ENCODE data around the gene IGFBPL1. TPM values are rescaled to one million over a fixed set of nuclear protein-coding genes. Genes with fewer than 3 reads are reported as not detected.

IGFBPL1 gene
- total RNA-seq, 1 experiment from 2014 or later, result 37.9 TPM

GRCh38 chr9:38424918-38425317, 664 bp upstream of the IGFBPL1 start:
- no peak overlapping the region for H2AFZ ChIP-seq (ENCODE audit: low read length)
- no peak overlapping the region for H3K14ac ChIP-seq (ENCODE audit: insufficient read depth, low read length)
- H4K91ac ChIP-seq (ENCODE audit: insufficient read length, low read depth, low read length), result no peak overlapping the region
- no CpG with 5 or more reads among the region's 4 CpGs for WGBS (ENCODE audit: extremely low coverage, insufficient read length, low lambda C conversion rate)
- H3K27me3 Mint-ChIP-seq (ENCODE audit: low read depth), result peaks cover 56% of the 10 kb centered on the region
- no peaks in the 10 kb centered on the region; the same call in 1 of the 2 replicates for H3K4me1 ChIP-seq (ENCODE audit: insufficient read depth, low read length)
- peak overlapping the region; percentile 54 to 61 for H3K4me3 Mint-ChIP-seq
- no peak overlapping the region for H3K9ac ChIP-seq (ENCODE audit: extremely low read depth, insufficient read length, low read length)
- no peak for TF ChIP-seq CTCF (conservative IDR thresholded peaks at IDR 0.05)
- H3K27ac ChIP-seq (ENCODE audit: insufficient read length, low read depth, low read length), result no peak overlapping the region
- no peak overlapping the region for H2BK12ac ChIP-seq (ENCODE audit: insufficient read length, low read depth, low read length)
- DNase-seq, result no peak
- H2BK15ac ChIP-seq (ENCODE audit: low read depth, low read length), result no peak overlapping the region
- no peak overlapping the region for H4K8ac ChIP-seq (replicated peaks; ENCODE audit: insufficient read length, low read depth, low read length)
- H3K4ac ChIP-seq (ENCODE audit: low read depth, low read length), result no peak overlapping the region
- no peaks in the 10 kb centered on the region for H4K20me1 ChIP-seq (ENCODE audit: control insufficient read depth, insufficient read depth, insufficient read length)
- H2BK5ac ChIP-seq (ENCODE audit: insufficient read length, low read length), result no peak overlapping the region
- no peak overlapping the region for H3K18ac ChIP-seq (ENCODE audit: insufficient read length, low read depth, low read length)
- peaks cover 10% of the 10 kb centered on the region for H3K23me2 ChIP-seq (ENCODE audit: insufficient read length, low read depth, low read length, poor library complexity, severe bottlenecking)
- peak overlapping the region; percentile 51 for H3K4me2 ChIP-seq (ENCODE audit: insufficient read depth, insufficient read length, low read length)
- H2AK5ac ChIP-seq (ENCODE audit: insufficient read length, low read length), result no peak overlapping the region
- no peaks in the 10 kb centered on the region for H3K79me1 ChIP-seq (ENCODE audit: insufficient read depth, low read depth, low read length, poor library complexity, severe bottlenecking)
- H4K5ac ChIP-seq (ENCODE audit: insufficient read length, low read depth, low read length), result no peak overlapping the region
- no peaks in the 10 kb centered on the region for H3K79me2 ChIP-seq (ENCODE audit: insufficient read depth, low read length)
- peaks cover 18% of the 10 kb centered on the region; the same call in 1 of the 2 replicates for H3K27me3 ChIP-seq (ENCODE audit: insufficient read depth, low read length)
- no peaks in the 10 kb centered on the region for H3K9me3 Mint-ChIP-seq
- H3K9me3 ChIP-seq (ENCODE audit: control insufficient read depth, low read depth, low read length), result no peaks in the 10 kb centered on the region
- H3K56ac ChIP-seq (ENCODE audit: insufficient read length, low read depth, low read length), result no peak overlapping the region
- H2BK20ac ChIP-seq (ENCODE audit: low read depth, low read length, poor library complexity, severe bottlenecking), result no peak overlapping the region
- H3K36me3 Mint-ChIP-seq (ENCODE audit: insufficient read depth in 1 of 3, low read depth in 3 of 3), result no peaks in the 10 kb centered on the region; a peak in 1 of 7 replicates
- no peak overlapping the region for H3T11ph ChIP-seq (ENCODE audit: low read length)
- H3K23ac ChIP-seq (ENCODE audit: insufficient read length, low read depth, low read length), result no peak overlapping the region
- H2BK120ac ChIP-seq (ENCODE audit: low read depth, low read length, poor library complexity, severe bottlenecking), result no peak overlapping the region
- no peak overlapping the region for H3K27ac Mint-ChIP-seq
- H3K4me1 Mint-ChIP-seq, result peaks cover 48 to 56% of the 10 kb centered on the region in 2 experiments
